Activated T-cell treated with anti-CD3 and anti-CD28 coated beads, Interleukin-2, amount 50 U/mL, for 4 hours (primary cell): ENCODE results near the gene KCNQ1. TPM values are rescaled to one million over a fixed set of nuclear protein-coding genes. Genes with fewer than 3 reads are reported as not detected.

Experiments used
- ATAC-seq, 2 donors: fragments of 200-7000 bp; cut with Tn5 transposase; one replicate each; pipeline ENCODE4 v1.10.0; 2021
- DNase-seq: peaks from one replicate; pipeline ENCODE4 v3.0.0-alpha.2; 2020
- H3K27me3 Mint-ChIP-seq: one replicate; pipeline ENCODE4 v1.8.0; 2021; ENCODE audit warnings: low read depth, mixed read lengths
- H3K36me3 Mint-ChIP-seq: one replicate; pipeline ENCODE4 v1.8.0; 2022; ENCODE audit warnings: mixed read lengths; ENCODE audit not compliant: insufficient read depth
- H3K4me1 Mint-ChIP-seq: one replicate; pipeline ENCODE4 v1.8.0; 2021; ENCODE audit warnings: low read depth, mixed read lengths
- H3K4me3 Mint-ChIP-seq: one replicate; pipeline ENCODE4 v1.8.0; 2021; ENCODE audit warnings: mild to moderate bottlenecking, moderate library complexity, mixed read lengths
- H3K9me3 Mint-ChIP-seq: one replicate; pipeline ENCODE4 v1.8.0; 2021; ENCODE audit warnings: mixed read lengths
- total RNA-seq, 3 donors: library from RNA; stranded (reverse); gene quantifications; one replicate each; pipeline ENCODE4 v1.2.1, GENCODE V29; 2021

Gene KCNQ1
- total RNA-seq, 3 donors from 2014 or later = 2.3 to 3.0 (median 2.8) TPM

DNA sequence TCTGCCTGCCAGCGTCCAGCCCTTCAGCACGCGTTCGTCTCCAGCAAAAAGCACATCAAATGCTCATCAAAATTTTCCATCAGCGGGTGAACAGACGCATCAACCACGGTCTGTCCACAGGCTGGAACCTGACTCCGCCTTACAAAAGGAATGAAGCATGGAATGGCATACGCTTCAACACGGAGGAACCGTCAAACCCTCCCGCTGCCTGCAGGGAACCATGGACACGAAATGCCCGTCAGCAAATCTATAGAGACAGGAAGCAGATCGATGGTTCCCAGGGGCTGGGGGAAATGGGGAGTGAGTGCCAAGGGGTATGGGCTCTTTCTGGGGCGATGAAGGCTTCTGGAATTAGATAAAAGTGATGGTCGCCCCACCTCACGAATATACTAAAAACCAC is 28.0 kb upstream of the KCNQ1 start:
- H3K4me1 Mint-ChIP-seq = peaks cover 2% of the 10 kb centered on the region
- H3K36me3 Mint-ChIP-seq = no peaks in the 10 kb centered on the region
- ATAC-seq = no peak
- H3K27me3 Mint-ChIP-seq = no peaks in the 10 kb centered on the region
- DNase-seq = no peak
- H3K9me3 Mint-ChIP-seq = no peaks in the 10 kb centered on the region
- H3K4me3 Mint-ChIP-seq = no peak overlapping the region

DNA sequence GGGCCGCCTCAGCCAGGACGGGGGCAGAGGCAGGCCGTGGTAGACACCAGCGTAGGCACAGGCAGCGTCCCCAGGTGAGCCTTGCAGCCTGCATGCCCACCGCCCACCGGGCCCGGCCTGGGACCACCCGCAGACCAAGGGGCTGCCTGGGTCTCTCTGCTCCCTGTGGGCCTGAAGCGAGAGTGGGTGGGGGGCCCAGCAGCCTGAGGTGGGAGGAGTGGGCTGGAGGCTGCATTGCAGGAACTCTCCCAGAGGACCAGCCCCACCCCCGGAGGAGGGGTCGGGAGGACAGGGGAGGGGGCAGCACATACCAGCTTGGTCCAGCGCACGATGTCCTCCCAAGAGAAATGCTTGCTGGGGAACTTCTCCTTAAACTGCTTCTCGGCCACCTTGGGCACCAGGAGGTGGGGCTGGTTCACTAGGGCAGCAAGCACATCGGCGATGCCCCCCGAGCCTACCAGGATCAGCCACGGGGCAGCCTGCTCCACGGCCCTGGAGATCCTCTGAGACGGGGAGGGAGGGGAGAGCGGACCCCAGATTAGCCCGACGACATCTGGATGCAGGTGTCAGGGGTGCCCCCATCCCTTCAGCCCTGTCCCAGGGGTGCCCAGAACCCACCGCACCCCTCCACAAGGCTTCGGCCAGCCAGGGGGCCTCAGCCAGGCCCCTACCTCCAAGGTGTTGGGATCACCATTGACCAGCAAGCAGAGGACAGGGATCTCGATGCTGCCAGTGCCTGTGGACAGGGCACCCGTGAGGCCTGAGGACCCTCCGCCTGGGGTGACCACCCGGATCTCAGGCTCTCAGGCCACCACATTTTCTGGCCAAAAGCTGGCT is 26.7 kb upstream of the KCNQ1 start:
- Mint-ChIP-seq H3K4me1 (peaks cover 2% of the 10 kb centered on the region), H3K4me3 (no peak overlapping the region), H3K27me3 (no peaks in the 10 kb centered on the region), H3K9me3 (no peaks in the 10 kb centered on the region), H3K36me3 (no peaks in the 10 kb centered on the region)
- ATAC-seq (no peak), DNase-seq (no peak)

DNA sequence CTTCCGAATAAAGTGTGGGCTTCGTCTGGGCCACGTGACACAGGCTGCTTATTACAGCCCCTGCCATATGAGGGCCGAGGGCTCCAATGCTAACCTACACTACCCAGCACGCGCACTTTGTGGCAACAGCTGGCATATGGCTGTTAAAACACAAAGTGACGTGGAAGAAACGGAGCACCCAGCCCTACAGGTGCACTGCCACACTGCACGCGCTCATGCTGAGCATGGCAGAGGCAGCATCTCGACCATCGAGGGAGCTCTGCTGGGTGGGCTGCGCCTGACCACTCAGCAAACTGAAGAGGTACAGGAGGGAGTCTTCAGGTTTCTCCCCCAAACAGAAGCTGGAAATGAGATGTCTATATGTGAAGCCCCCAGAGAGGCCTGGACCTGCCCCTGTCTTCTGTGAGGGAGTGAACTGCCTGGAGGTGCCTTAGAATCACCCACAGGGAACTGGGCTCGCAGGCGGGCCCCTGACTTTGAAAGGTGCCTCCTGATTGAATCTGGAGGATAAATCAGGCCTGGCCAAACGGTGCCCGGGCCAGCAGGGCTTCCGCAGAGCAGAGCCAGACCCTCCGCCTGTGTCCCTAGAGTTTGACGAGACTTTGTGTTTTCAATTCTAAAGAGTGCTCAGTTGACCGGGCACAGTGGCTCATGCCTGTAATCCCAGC is 26.0 kb upstream of the KCNQ1 start:
- Mint-ChIP-seq H3K9me3 (no peaks in the 10 kb centered on the region), H3K4me3 (no peak overlapping the region), H3K4me1 (peaks cover 2% of the 10 kb centered on the region), H3K36me3 (no peaks in the 10 kb centered on the region), H3K27me3 (no peaks in the 10 kb centered on the region)
- ATAC-seq (no peak), DNase-seq (no peak)

GRCh38 chr11:2419638-2420501 is 24.9 kb upstream of the KCNQ1 start:
- Mint-ChIP-seq H3K4me3 (no peak overlapping the region), H3K9me3 (no peaks in the 10 kb centered on the region), H3K27me3 (no peaks in the 10 kb centered on the region), H3K36me3 (no peaks in the 10 kb centered on the region), H3K4me1 (peaks cover 2% of the 10 kb centered on the region)
- ATAC-seq (peak in 1 of 2 donors; percentile 9), DNase-seq (peak; percentile 49)

DNA sequence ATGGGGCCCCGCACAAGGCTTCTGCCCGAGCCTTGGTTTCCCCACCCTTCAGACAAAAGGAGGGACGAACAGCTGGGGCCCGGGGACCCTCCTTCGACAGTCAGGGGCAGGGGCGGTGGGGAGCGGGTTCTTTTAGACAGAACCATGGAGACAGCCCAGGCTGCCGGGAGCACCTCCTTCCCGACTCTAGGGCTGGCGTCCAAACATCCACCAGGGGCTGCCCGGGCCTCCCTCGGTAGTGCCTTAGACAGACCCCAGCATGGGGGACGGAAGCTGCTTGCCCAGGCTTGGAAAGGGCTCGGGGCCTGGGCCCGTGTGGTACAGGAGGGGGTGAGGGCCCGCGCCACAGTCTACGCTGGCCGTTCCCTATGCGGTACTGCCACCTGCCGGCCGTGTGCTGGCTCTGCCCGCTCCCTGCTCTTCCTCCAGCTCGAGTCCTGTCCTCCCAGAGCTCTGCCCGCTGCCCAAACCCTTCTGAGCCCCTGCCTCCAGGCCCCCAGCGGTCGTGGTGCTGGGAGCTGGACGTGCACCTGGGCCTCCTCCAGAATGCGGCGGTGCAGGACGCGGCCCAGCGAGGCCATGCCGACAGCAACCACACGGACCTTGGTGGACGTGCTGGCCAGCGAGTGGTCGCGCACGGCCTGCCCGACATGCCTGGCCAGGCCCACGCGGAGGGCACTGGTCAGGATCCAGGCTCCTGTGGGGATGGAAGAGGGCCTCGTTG is 24.1 kb upstream of the KCNQ1 start:
- peak; percentile 98 to 99 for ATAC-seq
- no peaks in the 10 kb centered on the region for H3K27me3 Mint-ChIP-seq
- H3K9me3 Mint-ChIP-seq = no peaks in the 10 kb centered on the region
- H3K4me3 Mint-ChIP-seq = no peak overlapping the region
- H3K36me3 Mint-ChIP-seq = no peaks in the 10 kb centered on the region
- peak; percentile 70 for DNase-seq
- H3K4me1 Mint-ChIP-seq = peaks cover 2% of the 10 kb centered on the region

GRCh38 chr11:2421226-2421994 is 23.4 kb upstream of the KCNQ1 start:
- no peak for ATAC-seq
- no peaks in the 10 kb centered on the region for H3K27me3 Mint-ChIP-seq
- no peak for DNase-seq
- H3K4me3 Mint-ChIP-seq = no peak overlapping the region
- H3K4me1 Mint-ChIP-seq = peaks cover 2% of the 10 kb centered on the region
- H3K9me3 Mint-ChIP-seq = no peaks in the 10 kb centered on the region
- H3K36me3 Mint-ChIP-seq = no peaks in the 10 kb centered on the region

DNA sequence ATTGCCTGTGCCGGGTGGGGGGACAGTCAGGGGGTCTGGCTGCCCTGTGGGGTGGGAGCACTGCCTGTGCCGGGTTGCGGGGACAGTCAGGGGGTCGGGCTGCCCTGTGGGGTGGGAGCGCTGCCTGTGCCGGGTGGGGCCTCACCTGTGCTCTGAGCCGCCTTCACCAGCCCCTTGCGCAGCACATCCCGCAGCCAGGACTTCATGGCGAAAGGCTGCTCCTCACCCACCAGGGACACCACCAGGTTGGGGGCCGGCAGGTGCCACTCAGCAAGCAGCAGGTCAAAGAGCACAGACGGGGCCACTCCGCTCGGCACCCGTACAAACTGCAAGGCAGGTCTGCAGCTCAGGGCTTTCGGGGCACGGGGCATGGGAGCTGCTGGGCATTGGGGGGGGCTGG is 22.8 kb upstream of the KCNQ1 start:
- Mint-ChIP-seq H3K36me3 (no peaks in the 10 kb centered on the region), H3K9me3 (no peaks in the 10 kb centered on the region), H3K27me3 (no peaks in the 10 kb centered on the region), H3K4me1 (peaks cover 2% of the 10 kb centered on the region), H3K4me3 (no peak overlapping the region)
- no peak for ATAC-seq
- DNase-seq = no peak

GRCh38 chr11:2422461-2423156 is 22.2 kb upstream of the KCNQ1 start:
- Mint-ChIP-seq H3K27me3 (no peaks in the 10 kb centered on the region), H3K9me3 (no peaks in the 10 kb centered on the region), H3K4me1 (peaks cover 2% of the 10 kb centered on the region), H3K4me3 (no peak overlapping the region), H3K36me3 (no peaks in the 10 kb centered on the region)
- ATAC-seq = no peak
- no peak for DNase-seq

DNA sequence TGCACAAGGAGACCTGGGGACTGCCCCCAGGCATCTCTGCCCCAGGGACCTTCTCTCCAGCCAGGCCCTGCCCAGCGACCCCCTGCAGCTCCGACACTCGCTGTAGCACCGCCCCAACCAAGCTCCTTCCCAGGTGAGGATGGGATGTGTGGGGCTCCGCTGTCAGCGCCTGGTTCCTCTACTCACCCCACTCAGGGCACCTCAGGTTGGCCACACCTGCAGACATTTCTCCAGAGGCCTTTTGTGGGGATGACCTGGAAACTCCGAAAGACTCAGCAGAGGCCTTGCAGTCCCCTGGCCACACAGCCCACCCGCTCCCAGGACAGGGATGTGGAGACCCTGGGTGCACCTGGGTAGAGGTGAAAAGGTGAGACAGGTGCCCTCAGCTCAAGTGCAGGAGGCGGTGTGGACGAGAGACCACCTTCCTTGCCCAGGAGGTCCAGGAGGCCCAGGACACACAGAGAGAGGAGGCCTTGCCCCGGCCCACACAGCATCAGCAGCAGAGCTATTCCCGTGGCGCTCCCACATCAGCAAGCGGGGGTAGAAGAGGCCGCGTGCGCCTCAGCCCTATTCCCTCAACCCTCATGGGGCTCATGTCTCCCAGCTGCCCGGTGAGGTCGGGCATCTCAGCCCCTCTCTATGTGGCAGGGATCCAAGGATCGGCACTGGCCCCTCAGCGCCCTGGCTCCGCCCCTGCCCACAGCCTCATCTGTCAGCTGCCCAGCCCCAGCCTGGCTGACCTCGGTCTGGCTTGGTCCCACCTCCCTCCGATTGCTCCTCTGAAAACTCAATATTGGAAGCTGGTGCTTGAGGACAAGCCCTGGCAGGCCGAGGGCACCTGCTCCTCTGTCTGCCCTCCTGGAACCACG is 21.4 kb upstream of the KCNQ1 start:
- Mint-ChIP-seq H3K36me3 (no peaks in the 10 kb centered on the region), H3K4me3 (no peak overlapping the region), H3K4me1 (peaks cover 2% of the 10 kb centered on the region), H3K9me3 (no peaks in the 10 kb centered on the region), H3K27me3 (no peaks in the 10 kb centered on the region)
- DNase-seq = no peak
- ATAC-seq = no peak

GRCh38 chr11:2424811-2425495 is 19.9 kb upstream of the KCNQ1 start:
- ATAC-seq (no peak), DNase-seq (no peak)
- no peaks in the 10 kb centered on the region for H3K36me3 Mint-ChIP-seq
- H3K4me3 Mint-ChIP-seq = no peak overlapping the region
- no peaks in the 10 kb centered on the region for H3K27me3 Mint-ChIP-seq
- no peaks in the 10 kb centered on the region for H3K4me1 Mint-ChIP-seq
- H3K9me3 Mint-ChIP-seq = no peaks in the 10 kb centered on the region

- H3K4me1 Mint-ChIP-seq = no peaks in the 10 kb centered on the region
- no peak overlapping the region for H3K4me3 Mint-ChIP-seq
- H3K36me3 Mint-ChIP-seq = no peaks in the 10 kb centered on the region
- ATAC-seq = no peak
- DNase-seq = no peak
- H3K27me3 Mint-ChIP-seq = no peaks in the 10 kb centered on the region
- H3K9me3 Mint-ChIP-seq = no peaks in the 10 kb centered on the region
These were observed 19.3 kb upstream of the KCNQ1 start for GRCh38 chr11:2425506-2425905.

GRCh38 chr11:2426221-2426620 is 18.6 kb upstream of the KCNQ1 start:
- Mint-ChIP-seq H3K9me3 (no peaks in the 10 kb centered on the region), H3K4me1 (no peaks in the 10 kb centered on the region)
- ATAC-seq = no peak

More at GRCh38 chr11:2426221-2426620, 18.6 kb upstream of the KCNQ1 start:
- no peak for DNase-seq
- H3K36me3 Mint-ChIP-seq = no peaks in the 10 kb centered on the region
- no peak overlapping the region for H3K4me3 Mint-ChIP-seq
- no peaks in the 10 kb centered on the region for H3K27me3 Mint-ChIP-seq
